ENCODE results near the gene APOO. TPM values are rescaled to one million over a fixed set of nuclear protein-coding genes. Genes with fewer than 3 reads are reported as not detected.

APOO gene
- total RNA-seq, 1 donor from 2014 or later = 18.5 TPM

GRCh38 chrX:23822397-23822796, 85.3 kb downstream of the APOO start:
- intact Hi-C loops (cut with micrococcal nuclease) = no loop called here

GRCh38 chrX:23821847-23822246, 85.9 kb downstream of the APOO start:
- intact Hi-C loops (cut with micrococcal nuclease) = no loop called here

DNA sequence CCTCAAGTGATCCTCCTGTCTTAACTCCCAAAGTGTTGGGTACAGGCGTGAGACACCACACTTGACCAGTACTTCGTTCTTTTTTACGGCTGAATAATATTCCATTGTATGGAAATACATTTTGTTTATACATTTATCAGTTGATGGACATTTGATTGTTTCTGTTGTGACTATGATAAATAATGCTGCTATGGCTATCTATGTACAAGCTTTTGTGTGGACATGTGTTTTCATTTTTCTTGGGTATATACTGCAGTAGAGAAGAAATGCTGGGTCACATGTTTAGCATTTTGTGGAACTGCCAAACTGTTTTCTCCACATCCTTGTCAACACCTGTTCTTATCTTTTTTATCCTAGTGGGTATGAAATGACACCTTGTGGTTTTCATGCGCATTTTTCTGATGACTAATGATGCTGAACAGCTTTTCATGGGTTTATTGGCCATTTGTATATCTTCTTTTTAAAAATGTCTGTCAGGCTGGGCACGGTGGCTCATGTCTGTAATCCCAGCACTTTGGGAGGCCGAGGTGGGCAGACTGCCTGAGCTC, 87.4 kb downstream of the APOO start:
- intact Hi-C loops (cut with micrococcal nuclease) = no loop called here

- intact Hi-C loops (cut with micrococcal nuclease) = loop anchor here (5.0 kb wide), 1 partner anchor 37 kb away; the partner anchor contains the start of gene SAT1
Observed at GRCh38 chrX:23819385-23820234, 88.1 kb downstream of the APOO start.

DNA sequence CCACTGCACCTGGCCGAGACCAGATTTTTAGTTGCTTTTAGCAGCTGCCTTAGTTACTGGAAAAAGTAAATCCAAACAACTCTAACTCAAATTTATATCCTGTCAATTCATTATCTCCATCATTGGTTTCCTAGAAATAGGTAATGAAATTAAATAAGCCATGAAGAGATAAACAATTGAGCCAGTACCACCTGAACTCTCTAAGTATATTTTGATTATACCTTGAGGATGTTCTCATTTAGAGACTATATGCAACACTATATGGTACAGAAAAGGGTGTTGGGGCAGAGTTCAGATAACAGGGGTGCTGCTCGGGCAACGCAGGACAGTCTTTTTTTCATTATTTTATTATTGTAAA, 89.8 kb downstream of the APOO start:
- intact Hi-C loops (cut with micrococcal nuclease) = loop anchor here (5.0 kb wide), 1 partner anchor 36 kb away; the partner anchor contains the start of gene SAT1

- intact Hi-C loops (cut with micrococcal nuclease) = loop anchor here (5.0 kb wide), 1 partner anchor 34 kb away; the partner anchor contains the start of gene SAT1
Observed at GRCh38 chrX:23816179-23816578, 91.6 kb downstream of the APOO start.

- intact Hi-C loops (cut with micrococcal nuclease) = loop anchor here (5.0 kb wide), 1 partner anchor 33 kb away; the partner anchor contains the start of gene SAT1
Observed at GRCh38 chrX:23815376-23815775, 92.4 kb downstream of the APOO start.

DNA sequence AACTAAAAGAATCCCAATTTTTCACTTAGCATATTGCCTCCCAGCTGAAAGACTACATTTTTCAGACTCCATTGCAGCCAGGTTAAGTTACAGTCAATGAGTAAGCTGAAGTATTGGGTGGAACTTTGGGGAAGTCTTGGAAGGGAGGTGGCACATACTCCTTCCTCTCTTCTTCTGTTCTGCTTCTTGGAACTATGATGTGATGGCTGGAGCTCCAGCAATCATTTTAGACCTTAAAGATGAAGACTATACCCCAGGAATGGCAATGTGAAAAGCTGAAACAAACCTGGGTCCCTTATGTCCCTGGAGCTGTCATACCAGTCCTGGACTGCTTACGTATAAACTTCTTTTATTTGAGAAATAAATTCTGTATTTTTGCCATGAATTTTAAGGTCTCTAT, 93.9 kb downstream of the APOO start:
- intact Hi-C loops (cut with micrococcal nuclease) = no loop called here

DNA sequence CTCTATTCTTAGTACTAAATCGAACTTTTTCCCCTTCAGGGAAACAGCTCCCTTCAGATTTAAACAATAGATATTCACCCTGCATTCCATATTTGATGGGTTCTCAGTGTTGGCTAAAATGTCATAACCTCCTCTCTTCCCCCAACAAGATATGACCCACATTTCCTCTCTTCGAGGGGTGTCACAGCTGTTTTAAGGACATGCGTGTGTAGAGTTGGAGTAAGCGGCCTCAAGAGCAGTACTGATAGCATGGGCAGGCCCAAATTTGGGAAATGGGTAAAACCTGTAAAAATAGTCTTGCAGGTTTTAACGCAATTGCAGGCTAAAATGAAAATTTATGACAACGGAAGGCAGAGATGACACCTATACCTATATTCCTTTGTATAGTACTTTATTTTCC, 96.1 kb downstream of the APOO start:
- intact Hi-C loops (cut with micrococcal nuclease) = no loop called here

GRCh38 chrX:23811108-23811651, 96.6 kb downstream of the APOO start:
- intact Hi-C loops (cut with micrococcal nuclease) = no loop called here

- intact Hi-C loops (cut with micrococcal nuclease) = no loop called here
Observed at GRCh38 chrX:23810279-23810678, 97.5 kb downstream of the APOO start.

DNA sequence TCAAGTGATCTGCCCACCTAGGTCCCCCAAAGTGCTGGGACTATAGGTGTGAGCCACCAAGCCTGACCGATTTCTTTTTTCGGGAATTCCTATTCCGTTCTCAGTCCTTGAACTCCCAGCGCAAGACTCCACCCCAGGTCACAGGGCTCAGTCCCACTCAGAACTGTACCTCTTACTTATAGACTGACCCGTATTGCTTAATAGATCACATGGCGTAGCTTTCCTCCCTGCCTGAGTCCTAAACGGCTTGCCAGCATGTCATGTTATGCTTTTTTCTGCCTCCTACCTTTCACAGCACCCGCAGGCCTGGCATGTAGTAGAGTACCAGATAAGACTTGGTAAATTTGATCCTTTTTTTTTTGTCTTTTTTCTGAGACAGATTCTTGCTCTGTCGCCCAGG, 102.3 kb downstream of the APOO start:
- intact Hi-C loops (cut with micrococcal nuclease) = no loop called here

DNA sequence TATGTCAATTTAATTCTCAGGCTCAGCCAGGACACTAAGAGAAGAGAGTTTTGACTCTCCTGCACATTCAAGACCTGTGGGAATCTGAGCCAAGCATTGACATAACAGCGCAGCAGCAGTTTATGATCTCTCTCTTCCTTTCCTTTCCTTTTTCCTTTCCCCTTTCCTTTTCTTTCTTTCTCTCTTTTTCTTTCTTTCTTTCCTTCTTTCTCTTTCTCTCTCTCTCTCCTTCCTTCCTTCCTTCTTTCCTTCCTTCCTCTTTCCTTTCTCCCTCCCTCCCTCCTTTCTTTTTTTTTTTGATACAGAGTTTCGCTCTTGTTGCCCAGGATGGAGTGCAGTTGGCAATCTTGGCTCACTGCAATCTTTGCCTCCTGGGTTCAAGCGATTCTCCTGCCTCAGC, 103.2 kb downstream of the APOO start:
- intact Hi-C loops (cut with micrococcal nuclease) = no loop called here

- intact Hi-C loops (cut with micrococcal nuclease) = no loop called here
Observed at GRCh38 chrX:23803931-23804381, 103.8 kb downstream of the APOO start.

- intact Hi-C loops (cut with micrococcal nuclease) = no loop called here
Observed at GRCh38 chrX:23802431-23802830, 105.3 kb downstream of the APOO start.

- intact Hi-C loops (cut with micrococcal nuclease) = no loop called here
Observed at GRCh38 chrX:23799469-23800065, 108.2 kb downstream of the APOO start.

GRCh38 chrX:23797371-23798128, 110.2 kb downstream of the APOO start:
- intact Hi-C loops (cut with micrococcal nuclease) = no loop called here

DNA sequence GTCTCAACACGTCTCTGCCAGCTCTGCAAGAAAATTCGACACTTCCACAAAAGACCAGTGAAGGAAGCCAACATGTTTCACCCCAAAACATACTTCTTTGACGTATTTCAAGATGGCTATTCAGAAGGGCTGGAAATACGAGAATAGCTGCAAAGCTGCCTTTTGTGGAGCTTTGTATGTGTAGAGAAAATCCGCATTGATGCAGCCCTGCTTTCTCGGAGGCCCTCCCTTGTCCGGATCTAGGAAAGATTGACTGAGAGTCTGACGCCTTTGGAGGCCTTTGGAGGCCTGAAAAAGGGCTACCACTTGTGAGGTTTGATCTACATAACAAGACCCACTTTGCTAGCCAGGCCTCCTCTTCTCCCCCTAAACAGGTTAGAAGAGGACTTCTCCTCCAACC, 112.5 kb downstream of the APOO start:
- intact Hi-C loops (cut with micrococcal nuclease) = no loop called here

GRCh38 chrX:23792861-23793553, 114.7 kb downstream of the APOO start:
- intact Hi-C loops (cut with micrococcal nuclease) = no loop called here

DNA sequence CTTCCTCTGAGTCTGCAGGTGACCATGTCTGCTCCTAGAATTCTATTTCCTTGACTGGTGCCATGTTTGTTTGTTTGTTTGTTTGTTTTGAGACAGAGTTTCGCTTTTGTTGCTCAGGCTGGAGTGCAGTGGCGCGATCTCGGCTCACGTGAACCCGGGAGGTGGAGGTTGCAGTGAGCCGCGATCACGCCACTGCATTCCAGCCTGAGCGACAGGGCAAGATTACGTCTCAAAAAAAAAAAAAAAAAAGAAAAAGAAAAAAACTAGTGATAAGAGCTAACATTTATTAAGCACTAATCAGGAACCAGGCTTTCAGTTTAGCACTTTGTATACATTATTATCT, 117.6 kb downstream of the APOO start:
- intact Hi-C loops (cut with micrococcal nuclease) = no loop called here

Data from T-helper 2 cell treated with Interferon-gamma antibody and Interleukin-4, amounts not matched to agents 100 ng/mL and 5 ng/mL, for 36 hours (primary cell).